SU-DHL-6 (cell line): Measurements from ENCODE around the gene GRPEL1.

Experiments used
- H2AFZ ChIP-seq: fragments of 200-600 bp; sonication (generic); 2 replicates; pipeline ENCODE4 v1.6.1; 2014; ENCODE audit warnings: low read depth, mild to moderate bottlenecking, moderate library complexity, mixed read lengths, antibody characterized with exemption, low read length; ENCODE audit not compliant: severe bottlenecking
- H3F3A ChIP-seq: fragments of 200-600 bp; shearing (Covaris generic); 2 replicates; pipeline ENCODE4 v1.6.0; 2016; ENCODE audit warnings: antibody characterized with exemption, mild to moderate bottlenecking; ENCODE audit not compliant: insufficient read depth
- H3K27ac ChIP-seq: fragments of 200-600 bp; sonication (generic); 2 replicates; pipeline ENCODE4 v1.5.1; 2016; ENCODE audit warnings: low read depth, mild to moderate bottlenecking, low read length, moderate library complexity, mixed read lengths
- H3K27me3 ChIP-seq: fragments of 200-600 bp; sonication (generic), shearing (Covaris generic); 2 replicates; pipeline ENCODE4 v1.6.0; 2014; ENCODE audit warnings: mild to moderate bottlenecking, low read length
- H3K36me3 ChIP-seq: fragments of 200-600 bp; sonication (generic); 2 replicates; pipeline ENCODE4 v1.6.1; 2014; ENCODE audit warnings: mild to moderate bottlenecking, low read length, mixed read lengths
- H3K4me2 ChIP-seq: fragments of 300-600, 200-600 bp; shearing (Covaris generic), sonication (generic); 2 replicates; pipeline ENCODE4 v1.6.0; 2014; ENCODE audit warnings: low read length, low read depth, mild to moderate bottlenecking; ENCODE audit not compliant: poor library complexity, severe bottlenecking
- H3K4me3 ChIP-seq: fragments of 200-600 bp; sonication (generic); 2 replicates; pipeline ENCODE4 v1.5.1; 2014; ENCODE audit warnings: antibody characterized with exemption, low read length, mild to moderate bottlenecking, mixed read lengths; ENCODE audit not compliant: insufficient read depth, poor library complexity, severe bottlenecking
- H3K79me2 ChIP-seq: fragments of 200-600 bp; sonication (generic); 2 replicates; pipeline ENCODE4 v1.6.1; 2014; ENCODE audit warnings: mild to moderate bottlenecking, low read length, moderate library complexity; ENCODE audit not compliant: insufficient read depth
- H3K9ac ChIP-seq: fragments of 200-600 bp; sonication (generic); 2 replicates; pipeline ENCODE4 v1.7.0; 2014; ENCODE audit warnings: mild to moderate bottlenecking, low read length
- H3K9me2 ChIP-seq: fragments of 200-600 bp; sonication (generic); replicated peaks from 2 replicates; pipeline ENCODE4 v1.6.1; 2014; ENCODE audit warnings: low read length; ENCODE audit not compliant: insufficient read depth
- H3K9me3 ChIP-seq: fragments of 200-600 bp; sonication (generic); 2 replicates; pipeline ENCODE4 v1.6.1; 2014; ENCODE audit warnings: low read length, mixed read lengths; ENCODE audit not compliant: insufficient read depth
- H4K20me1 ChIP-seq: fragments of 200-600 bp; sonication (generic); 2 replicates; pipeline ENCODE4 v1.6.1; 2014; ENCODE audit warnings: low read depth, mild to moderate bottlenecking, antibody characterized with exemption, low read length, moderate library complexity, mixed read lengths
- CTCF ChIP-seq: fragments of 200-600 bp; sonication (generic); IDR thresholded peaks from one replicate; pipeline ENCODE4 v1.5.1; 2017; ENCODE audit warnings: antibody characterized with exemption, mild to moderate bottlenecking, low read length, moderate library complexity; ENCODE audit not compliant: insufficient read depth, poor library complexity, severe bottlenecking
- EZH2phosphoT487 ChIP-seq: fragments of 200-600 bp; sonication (generic), shearing (Covaris generic); conservative IDR thresholded peaks from 2 replicates; pipeline ENCODE4 v1.6.1; 2018; ENCODE audit warnings: mild to moderate bottlenecking, antibody characterized with exemption, low read length, moderate library complexity, mixed read lengths

The GRPEL1 gene

GRCh38 chr4:7009564-7009963 lies 58.3 kb downstream of the GRPEL1 start:
- no peaks in the 10 kb centered on the region for H4K20me1 ChIP-seq
- H3K4me2 ChIP-seq: no peak overlapping the region
- no peak overlapping the region for H2AFZ ChIP-seq

More at GRCh38 chr4:7009564-7009963, 58.3 kb downstream of the GRPEL1 start:
- TF ChIP-seq CTCF: no peak
- no peak for TF ChIP-seq EZH2phosphoT487
- H3K79me2 ChIP-seq: no peaks in the 10 kb centered on the region
- no peaks in the 10 kb centered on the region for H3K9me3 ChIP-seq
- H3F3A ChIP-seq: no peaks in the 10 kb centered on the region
- no peak overlapping the region for H3K4me3 ChIP-seq
- no peak overlapping the region for H3K27ac ChIP-seq
- H3K36me3 ChIP-seq: 0 out of 2 replicates have a peak, but pooled peaks cover 5% of the 10 kb centered on the region
- H3K9me2 ChIP-seq: no peaks in the 10 kb centered on the region
- no peak overlapping the region for H3K9ac ChIP-seq
- H3K27me3 ChIP-seq: no peaks in the 10 kb centered on the region
